Effector CD8-positive, alpha-beta T cell (primary cell): Measurements from ENCODE around the gene MRPL40.
"Not testable (repeated sequence)": the region's sequence is repeated elsewhere in the genome, so short reads cannot be mapped to it uniquely, and the experiment has no call there.

Source experiments
- DNase-seq: peaks from one replicate; lab custom pipeline; 2025; lab: John Stamatoyannopoulos, UW

Gene MRPL40

DNA sequence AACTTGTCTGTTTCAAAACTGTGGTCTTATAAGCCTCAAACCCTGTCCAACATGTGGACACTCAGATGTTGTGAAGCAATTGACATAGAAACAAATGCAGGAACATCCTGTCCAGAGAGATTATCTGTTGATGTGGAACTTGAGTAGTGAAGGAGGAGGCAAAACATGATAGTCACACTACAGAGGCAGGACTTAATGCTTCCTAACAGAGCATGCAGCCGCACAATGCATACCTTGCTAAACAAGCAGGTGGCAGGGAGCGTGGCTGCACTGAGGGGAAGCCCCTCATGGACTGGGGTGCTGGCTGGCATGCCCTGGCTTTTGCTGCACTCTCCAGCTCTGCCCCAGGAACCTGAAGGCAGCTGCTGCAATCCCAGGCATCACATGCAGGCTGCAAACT, 9.8 kb downstream of the MRPL40 start:
- DNase-seq = no peak

DNA sequence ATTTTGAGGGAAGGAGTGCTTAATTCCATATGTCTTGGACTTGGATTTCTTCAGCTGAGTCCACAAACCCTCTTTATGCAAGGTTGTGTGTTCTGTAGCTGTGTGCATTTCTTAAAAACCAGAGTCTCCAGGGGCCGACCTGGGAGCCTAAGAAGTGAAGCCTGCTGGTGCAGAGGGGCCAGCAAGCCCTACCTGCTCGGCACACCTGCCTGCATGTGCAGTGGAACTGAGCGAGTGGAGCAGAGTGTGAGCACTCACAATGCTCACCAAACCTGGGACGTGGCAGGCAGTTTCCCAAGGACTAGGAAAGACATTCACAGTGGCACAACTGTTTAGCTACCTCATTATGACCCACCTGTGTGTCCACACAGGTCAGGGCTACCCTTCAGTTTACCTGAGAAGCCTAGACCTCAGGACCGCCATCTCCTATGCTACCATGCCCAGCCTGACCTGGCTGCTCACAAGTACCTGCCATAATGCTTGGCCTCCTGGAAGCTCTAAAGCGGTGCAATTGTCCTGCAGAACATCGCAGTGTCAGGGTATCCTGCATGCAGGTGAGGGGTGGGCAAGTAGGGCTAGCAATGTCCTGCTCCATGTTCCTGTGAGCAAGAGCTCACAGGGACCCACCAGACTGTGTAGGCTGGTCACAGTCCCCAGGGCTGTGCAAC, 11.3 kb downstream of the MRPL40 start:
- DNase-seq = no peak

DNA sequence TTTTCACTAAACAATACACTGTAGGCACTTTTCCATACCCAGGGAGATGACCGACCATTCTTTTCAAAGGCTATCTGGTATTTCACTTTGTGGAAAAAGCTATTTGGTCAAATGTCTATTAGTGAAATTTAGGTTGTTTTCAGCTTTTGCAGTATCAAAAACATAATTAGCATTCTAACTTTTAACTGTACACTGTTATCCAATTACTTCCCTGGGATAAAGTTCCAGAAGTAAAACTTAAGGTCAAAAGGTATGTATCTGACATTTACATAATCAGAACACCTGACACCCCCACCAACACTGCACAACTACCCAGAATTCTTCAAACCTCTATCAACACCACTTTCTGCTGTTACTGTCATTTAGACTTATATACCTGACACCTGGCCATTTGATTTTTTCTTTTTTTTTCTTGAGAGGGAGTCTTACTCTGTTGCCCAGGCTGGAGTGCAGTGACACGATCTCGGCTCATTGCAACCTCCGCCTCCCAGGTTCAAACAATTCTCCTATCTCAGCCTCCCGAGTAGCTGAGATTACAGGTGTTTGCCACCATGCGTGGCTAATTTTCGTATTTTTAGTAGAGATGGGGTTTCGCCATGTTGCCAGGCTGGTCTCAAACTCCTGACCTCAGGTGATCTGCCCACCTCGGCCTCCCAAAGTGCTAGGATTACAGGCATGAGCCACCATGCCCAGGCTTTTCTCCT, 13.1 kb downstream of the MRPL40 start:
- DNase-seq = not testable (repeated sequence)

DNA sequence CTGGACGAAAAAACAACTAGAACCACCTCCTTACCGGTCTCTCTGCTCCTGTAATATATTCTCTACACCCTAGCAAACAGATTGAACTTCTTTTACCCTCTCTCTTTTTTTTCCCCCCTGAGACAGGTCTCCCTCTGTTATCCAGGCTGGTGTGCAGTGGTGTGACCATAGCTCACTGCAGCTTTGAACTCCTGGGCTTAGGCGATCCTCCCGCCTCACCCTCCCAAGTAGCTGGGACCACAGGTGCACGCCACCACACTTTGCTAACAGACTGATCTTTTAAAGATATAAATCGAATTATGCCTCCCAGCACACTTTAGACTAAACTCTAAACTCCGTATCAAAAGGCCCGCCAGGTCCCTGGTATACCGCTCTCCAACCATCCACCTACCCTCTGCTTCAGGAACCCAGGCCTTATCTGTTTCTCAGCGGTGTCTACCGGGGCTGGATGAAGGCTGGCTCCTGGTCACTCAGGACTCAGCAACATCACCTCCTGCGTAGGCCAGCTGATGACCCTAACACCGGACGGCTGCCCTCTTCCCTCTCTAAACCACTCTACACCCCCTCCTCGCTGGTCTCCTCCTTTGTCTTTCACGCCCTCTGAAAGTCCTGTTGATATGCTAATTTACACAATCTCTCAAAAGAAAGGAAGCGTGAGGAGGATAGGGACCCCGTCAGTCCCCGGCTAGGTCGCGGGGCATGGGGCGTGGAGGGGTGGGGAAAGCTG, 14.4 kb downstream of the MRPL40 start:
- no peak for DNase-seq

DNA sequence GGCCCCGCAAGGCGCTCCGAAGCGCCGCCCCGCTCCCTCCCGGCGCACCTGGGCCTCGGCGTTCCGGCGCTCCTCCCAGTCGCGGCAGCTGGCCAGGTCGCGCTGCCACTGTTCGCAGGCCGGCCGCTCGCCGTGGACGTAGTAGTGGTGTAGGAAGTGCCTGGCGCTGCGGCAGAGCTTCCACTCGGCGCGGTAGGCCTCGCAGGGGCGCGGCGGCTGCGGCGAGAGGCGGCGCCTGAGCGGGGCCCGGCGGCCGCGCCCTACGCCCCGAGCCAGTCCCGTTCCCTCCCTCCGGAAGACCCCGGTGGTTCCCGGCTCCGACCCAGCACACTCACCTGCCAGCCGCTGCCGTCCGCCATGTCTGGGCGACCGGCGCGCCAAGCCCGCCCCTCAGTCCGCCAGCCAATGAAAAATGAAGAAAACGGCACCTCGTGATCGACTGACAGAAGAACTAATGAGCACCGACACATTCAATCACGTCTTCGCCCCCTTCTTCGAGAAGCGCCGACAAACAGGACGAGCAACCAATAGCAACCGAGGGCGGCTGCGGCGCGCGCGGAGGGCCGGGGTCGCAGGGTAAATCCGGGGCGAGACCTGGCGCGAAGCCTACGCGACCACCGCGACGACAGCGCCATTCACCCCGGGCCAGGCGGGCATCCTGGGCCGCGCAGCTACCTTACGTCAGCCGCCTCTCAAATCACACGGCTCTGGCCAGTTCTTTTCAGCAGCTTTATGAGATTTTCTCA, 15.2 kb downstream of the MRPL40 start, which contains the start of gene C22orf39:
C22orf39 (minus strand) TSS at position 382 of the 746 bp plus-strand sequence; CDS start at position 359, 23 bp downstream.
- DNase-seq = peak; percentile 82

DNA sequence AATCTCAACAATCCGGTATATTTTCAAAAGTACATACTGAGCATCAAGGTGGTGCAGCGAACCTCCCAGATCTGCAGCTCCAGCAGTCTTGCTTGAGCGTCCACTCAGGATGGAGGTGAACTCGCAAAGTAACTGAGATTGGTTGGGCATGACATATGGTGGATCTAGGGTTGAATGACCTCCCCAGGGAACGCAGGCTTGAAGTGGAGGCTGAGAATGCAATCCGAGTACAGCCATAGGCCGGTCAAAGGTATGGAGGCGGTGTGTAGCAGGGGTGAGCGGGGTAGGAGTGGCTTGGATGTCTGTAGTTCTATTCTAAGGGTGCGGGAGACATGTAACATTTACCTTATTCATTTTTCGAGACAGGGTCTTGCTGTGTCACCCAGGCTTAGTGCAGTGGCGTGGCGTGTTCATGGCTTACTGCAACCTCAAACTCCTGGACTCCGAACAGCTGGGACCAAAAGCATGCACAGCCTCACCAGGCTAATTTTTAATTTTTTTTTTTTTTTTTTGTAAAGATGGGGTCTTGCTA, 15.8 kb downstream of the MRPL40 start:
- no peak for DNase-seq

DNA sequence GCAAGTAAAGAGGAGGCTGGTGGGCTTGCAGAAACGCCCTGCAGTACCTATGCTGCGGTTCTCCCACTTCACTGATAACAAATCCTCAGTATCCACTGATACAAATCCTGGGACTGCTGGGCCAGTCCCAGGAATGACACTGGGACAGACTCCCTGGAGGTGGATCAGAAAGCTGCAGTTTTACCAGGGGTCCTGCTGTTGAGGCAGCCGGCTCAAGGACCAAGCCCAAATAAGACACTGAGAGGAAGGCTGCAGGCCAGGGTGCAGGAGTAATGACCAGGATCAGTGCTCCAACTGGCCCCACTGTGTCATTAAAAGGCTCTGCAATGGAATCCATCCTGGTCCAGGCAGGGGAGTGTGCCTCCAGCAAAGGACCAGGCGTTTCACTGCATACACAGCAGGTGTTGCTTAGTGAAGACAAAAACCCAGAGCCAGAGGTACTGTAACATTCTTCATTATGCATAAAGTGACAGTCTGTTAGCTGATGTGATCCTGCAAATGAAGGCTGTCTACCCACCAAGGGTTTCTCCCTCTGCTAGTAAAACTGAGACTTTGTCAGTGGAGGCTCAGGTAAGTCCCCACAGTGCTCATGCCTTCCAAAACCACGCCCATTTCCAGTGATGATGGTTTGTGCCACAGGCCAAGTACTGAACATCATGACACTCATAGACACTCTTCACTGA, 16.5 kb downstream of the MRPL40 start:
- no peak for DNase-seq

DNA sequence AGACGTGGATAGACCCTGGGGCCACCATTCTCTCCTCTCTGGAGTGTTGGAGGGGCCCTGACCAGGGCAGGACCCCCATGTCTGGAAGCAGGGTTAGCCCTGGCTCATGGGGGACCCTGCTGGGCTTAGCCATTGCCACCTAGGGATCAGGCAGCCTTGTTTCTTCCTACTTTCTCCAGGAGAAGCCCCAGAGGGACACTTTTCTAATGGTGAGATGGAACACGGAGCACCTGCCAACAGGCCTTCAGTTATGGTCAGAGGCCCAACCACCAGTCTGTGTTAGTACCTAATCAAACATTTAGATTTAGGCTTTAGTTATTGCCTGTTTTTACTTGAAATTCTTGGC, 17.1 kb downstream of the MRPL40 start:
- DNase-seq = no peak

DNA sequence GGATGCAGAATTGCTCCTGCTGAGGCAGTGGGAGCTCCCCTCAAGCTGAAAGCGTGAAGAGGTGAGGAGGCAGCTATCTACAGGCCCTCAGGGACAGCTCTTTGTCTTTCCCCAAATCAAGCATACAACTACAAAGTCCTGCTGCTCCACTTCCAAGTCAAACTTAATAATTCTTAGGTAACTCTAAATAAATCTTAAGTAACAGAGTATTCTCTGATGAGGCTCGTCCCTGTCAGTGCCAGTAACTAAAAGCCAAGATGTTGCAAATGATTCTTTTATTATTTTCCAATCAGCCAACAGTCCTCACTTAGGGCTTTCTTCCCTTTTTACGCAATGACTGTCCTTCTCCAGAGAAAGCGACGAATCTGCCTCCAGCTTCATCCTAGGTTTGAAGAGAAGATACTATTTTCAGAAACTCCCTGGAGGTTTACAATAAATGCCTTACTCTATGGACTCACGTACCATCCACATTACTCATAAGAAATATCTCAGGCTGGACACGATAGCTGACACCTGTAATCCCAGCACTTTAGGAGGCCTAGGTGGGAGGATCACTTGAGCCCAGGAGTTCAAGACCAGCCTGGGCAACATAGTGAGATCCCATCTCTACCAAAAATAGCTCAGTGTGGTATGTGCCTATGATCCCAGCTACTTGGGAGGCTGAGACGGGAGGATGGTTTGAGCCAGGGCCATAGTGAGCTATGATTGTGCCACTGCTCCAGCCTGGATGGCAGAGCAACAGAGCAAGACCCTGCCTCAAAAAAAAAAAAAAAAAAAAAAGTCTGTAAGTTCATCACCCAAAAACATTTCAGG, 18.2 kb downstream of the MRPL40 start:
- DNase-seq = no peak

DNA sequence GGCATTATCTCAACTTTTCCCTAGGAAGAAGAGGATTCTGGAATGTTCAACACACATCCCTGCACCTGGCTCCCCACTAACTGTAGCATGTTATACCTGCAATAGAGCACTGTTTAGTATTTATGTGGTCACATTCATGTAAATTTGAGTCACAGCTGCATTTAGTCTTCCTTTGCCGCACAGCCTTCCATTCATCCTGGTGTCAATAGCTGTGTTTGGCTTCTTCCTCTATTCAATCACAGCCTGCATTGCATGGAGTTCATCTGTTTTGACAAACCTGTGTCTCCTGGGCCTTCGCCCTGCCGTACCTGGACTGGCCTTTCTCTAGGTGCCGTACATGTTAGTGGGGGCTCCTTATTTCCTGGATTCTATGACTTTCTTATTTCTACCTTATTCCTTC, 19.2 kb downstream of the MRPL40 start:
- no peak for DNase-seq

DNA sequence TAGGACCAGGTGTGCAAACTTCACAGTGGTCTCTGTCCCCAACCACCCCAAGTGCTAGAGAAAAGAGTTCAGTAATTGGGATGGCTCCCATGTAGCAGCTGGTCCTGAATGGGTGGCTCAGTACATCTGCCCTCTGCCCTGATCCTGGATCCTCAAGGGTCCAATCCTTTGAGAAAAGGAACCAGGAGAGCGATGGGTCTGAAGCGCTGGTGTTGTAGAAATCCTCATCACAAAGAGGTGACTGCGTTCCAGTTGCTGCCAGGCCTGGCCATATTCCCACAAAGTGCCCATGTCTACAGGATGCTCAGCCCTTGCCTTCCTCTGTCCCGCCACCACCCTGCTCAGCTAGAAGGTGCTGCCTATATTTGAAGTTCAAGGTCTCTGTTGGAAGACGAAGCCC, 21.4 kb downstream of the MRPL40 start:
- DNase-seq = no peak

DNA sequence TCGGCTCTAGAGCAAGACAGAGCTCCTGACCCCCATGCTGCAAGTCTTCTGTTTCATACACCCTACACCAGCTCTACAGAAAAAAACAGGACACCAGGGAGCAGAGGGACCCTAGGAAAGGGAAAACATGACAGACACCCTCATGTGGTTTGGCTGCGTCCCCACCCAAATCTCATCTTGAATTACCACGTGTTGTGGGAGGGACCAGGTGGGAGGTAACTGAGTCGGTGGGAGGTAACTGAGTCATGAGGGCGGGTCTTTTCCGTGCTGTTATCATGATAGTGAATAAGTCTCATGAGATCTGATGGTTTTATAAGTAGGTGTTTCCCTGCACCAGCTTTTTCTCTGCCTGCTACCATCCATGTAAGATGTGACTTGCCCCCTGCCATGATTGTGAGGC, 21.8 kb downstream of the MRPL40 start:
- no peak for DNase-seq

DNA sequence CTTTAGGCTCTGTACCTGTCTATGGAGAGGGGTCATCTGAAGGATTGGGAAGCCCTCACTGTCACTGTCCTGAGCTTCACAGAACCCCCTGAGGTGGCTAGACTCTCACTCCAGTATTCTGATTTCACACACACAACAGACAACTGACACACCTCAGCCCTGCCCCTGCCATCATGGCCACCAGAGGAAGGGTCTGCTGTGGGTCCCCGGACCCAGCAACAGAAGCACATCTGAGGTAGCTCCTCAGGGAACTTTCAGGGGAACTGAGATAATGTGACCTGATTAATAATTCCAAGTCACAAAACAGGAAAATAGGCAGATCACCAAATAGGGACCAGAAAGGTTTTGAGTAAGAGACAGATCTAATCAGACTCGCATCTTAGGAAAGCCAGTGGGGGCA, 22.7 kb downstream of the MRPL40 start:
- no peak for DNase-seq

DNA sequence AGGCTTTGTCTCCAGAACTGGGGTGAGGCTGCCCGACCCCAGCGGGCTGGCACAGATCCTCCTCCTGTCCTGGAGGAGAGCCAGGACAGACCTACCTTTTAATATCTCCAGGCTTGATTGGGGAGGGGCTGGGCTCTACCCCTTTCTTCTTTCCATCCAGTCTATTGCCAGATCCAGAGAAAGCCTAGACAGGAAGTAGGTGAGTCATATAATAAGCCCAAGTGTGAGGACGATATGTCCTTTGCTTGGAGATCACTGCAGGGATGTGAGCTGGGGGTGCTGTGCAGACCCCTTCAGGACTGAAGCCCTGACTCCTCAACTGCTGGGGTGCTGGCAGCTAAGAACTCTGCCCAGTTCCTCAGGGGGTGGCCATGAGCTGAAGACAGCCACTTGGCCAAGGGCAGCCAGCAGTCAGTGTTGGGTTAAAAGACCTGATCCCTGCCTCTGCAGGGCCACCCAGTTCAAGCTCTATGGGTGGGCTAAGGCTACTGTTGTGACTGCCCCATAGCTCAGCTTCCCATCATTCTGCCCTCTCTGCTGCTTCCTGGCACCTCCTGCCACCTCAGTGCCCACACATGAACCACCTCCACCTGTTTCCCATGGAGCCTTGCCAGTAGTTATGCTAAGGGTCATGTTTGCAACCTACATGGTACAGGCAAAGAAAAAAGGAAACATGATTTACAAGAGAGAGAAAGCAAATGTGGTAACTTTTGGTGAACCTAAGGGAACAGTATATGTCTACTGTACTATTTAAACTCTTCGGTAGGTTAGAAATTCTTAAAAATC, 23.4 kb downstream of the MRPL40 start:
- no peak for DNase-seq

DNA sequence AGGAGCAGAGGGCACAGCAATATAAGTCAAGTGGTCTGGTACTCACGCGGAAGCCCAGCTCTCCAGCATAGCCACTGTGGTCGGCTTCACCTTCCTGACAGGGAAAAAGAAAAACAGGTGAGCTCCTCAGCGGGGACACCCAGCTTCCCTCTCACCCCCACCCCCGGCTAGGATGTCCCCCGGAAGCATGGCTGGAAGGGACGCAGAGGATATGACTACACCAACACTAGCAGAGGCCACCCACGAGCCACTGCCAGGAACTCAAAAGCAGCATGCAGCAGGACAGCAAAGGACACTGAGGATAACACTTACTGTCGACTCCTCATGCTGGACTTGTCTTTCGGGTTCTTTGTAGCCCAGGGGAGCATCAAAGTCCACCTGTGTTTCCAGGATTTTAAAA, 24.2 kb downstream of the MRPL40 start:
- no peak for DNase-seq

DNA sequence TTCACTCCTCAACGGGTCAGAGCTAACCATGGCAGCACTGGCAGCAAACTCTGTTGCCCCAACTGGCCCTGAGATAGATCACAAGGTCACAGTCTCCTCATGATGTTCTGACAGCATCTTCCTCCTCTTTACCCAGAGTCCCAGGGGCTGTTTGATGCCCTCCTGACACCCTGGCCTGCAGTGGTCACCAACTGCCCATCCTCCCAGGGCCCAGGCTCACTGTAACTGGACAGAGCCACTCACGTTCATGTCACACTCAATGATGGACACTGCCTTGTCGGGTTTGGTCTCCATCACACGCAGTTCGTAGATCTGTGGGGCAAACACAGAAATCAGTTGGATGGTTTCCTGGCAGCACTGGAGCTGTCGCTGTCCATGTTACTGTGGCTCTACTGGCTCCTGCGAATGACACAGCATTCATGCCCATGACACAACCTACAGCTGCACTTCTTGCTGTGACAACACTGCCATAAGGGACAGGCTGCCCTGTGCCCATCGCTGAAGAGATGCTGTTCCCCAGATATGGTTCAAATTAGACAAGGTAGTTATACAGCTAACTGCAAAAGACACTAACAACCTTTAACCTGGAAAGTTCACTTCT, 25.6 kb downstream of the MRPL40 start:
- DNase-seq = no peak

DNA sequence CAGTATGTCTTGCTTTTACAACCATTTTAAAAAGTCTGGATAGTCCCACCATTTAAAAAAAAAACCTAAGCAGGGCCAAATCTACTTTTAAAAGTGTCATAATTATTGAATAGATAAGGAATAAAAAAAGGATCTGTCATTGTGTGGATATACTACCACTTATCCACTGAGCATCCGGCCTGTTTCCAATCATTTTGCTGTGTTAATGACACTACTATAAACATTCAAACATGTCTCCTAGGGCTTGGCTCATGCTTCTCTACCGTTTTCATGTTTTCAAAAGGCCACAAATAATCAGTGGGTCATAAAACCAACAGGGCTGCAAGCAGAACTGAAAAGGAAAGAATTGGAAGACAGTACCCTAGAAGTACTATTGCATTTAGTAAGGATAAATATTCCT, 27.7 kb downstream of the MRPL40 start:
- DNase-seq = no peak

DNA sequence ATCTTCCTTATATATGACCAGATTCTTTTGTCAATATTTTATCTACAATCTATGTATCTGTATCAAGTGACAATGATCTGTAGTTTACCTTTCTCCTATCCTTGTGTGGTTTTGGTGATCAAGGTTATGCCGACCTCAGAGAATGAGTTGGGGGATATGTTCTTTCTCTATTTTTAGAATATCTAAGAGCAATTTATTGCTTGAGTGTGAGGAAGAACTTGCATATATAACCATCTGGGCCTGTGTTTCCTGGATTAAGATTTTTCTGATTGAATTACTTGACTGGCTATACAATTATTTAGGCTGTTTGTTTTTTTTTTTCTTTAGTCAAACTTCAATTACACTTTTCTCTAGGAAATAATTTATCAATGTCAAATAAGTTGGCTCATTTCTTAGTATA, 29.2 kb downstream of the MRPL40 start:
- no peak for DNase-seq

DNA sequence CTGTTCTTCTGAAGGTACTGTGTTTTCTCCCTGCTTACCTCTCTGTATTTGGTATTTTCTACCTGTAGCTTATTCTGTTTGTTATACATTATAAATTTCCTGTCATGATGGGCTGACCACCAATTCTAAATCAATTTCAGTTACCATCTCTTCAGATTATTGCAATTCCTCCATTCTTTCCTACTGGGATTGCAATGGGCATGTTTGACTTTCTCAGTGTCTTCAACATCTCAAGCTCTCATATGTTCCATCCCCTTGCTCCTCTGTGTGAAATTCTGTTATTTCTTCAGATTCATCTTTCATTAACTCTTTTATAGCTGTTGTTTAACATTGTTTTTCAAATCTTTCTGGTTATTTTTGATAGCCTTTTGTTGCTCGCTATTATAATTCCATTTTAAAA, 30.7 kb downstream of the MRPL40 start:
- no peak for DNase-seq
